Pancreas (tissue), 10 donors: ENCODE results near the gene DBNDD2. TPM values are rescaled to one million over a fixed set of nuclear protein-coding genes. Genes with fewer than 3 reads are reported as not detected.

Experiments used
- ATAC-seq, 4 donors: fragments of 200-7000 bp; cut with Tn5 transposase; one replicate each; pipeline versions ENCODE4 v1.8.0 to v1.9.1; 2020; ENCODE audit warnings: mild to moderate bottlenecking in 4 of 4, moderate library complexity in 4 of 4
- DNase-seq, 6 donors: peaks; one replicate each; pipeline ENCODE4 v3.0.0-alpha.2; 2020
- FAIRE-seq: peaks from 2 replicates; lab custom pipeline; 2012; peaks lifted over from hg19 to GRCh38; lab: Jason Lieb, UNC
- H3K27ac ChIP-seq, 4 donors: fragments of 200-600 bp; sonication (generic); 1 replicate in 3 of 4; 2 replicates in 1 of 4; pipeline versions ENCODE4 v1.5.0 to v1.8.0; 2020
- H3K27me3 ChIP-seq, 4 donors: fragments of 200-600 bp; one replicate each; pipeline ENCODE4 v1.8.0; 2021
- H3K36me3 ChIP-seq, 3 donors: fragments of 200-600 bp; sonication (generic) in 1 of 3; one replicate each; pipeline versions ENCODE4 v1.5.0 to v1.8.0; 2020 to 2021
- H3K4me1 ChIP-seq, 3 donors: fragments of 200-600 bp; one replicate each; pipeline ENCODE4 v1.8.0; 2021
- H3K4me3 ChIP-seq, 4 donors: fragments of 200-600 bp; sonication (generic) in 2 of 4; one replicate each; pipeline versions ENCODE4 v1.5.0 to v1.8.0; 2020 to 2021
- H3K9me3 ChIP-seq, 4 donors: fragments of 200-600 bp; one replicate each; pipeline ENCODE4 v1.8.0; 2021
- WGBS, 2 donors: extraction: QIAGEN DNeasy Blood & Tissue Kit; methylation state at CpG; one replicate each; pipeline ENCODE4 v1.1.7; 2013; 5-methylcytosine and 5-hydroxymethylcytosine counted together
- intact Hi-C, 3 donors: fragments of 100-400 bp; cut with DNase I; formaldehyde crosslinking; loops; one replicate each; pipeline versions ENCODE4 v1.11.1 to v1.14.2; 2022
- polyA plus RNA-seq, 2 donors: library from polyadenylated mRNA; stranded (reverse); fragments of 200-250 nt; gene quantifications; one replicate each; pipeline ENCODE4 v1.2.3, GENCODE V29; 2013
- total RNA-seq, 6 donors: library from RNA; stranded (reverse); fragmentation: NEBNext Ultra II Directional in 4 of 6; extraction: Animal tissue kit (Norgen Biotek cat#: 25700) in 4 of 6; gene quantifications; one replicate each; pipeline versions ENCODE4 v1.2.1 to v1.2.4, GENCODE V29; 2021 to 2023
- TF ChIP-seq, protein P1 (sequence below), 4 donors: fragments of 200-600 bp; sonication (generic) in 3 of 4; IDR thresholded peaks; one replicate each; pipeline versions ENCODE4 v1.5.0 to v1.8.0; 2021; ENCODE audit warnings: antibody characterized with exemption in 4 of 4
- donor health status: healthy with polysubstance abuse.
- donor health status: DM: no; HTN: no; CAD: no; lungs with moderate emphysema.
- donor health status: DM: no; HTN: no; CAD: no.
- donor health status: control.
- donor health status: control.
- donor health status: Bipolar disorder and iron deficiency.
- donor health status: DM: yes; HTN: yes; CAD: no.
- donor health status: DM: no; HTN: no; CAD: no.
- donor health status: DM: no; HTN: no; CAD: no.
- donor health status: DM: yes; HTN: yes; CAD: no.

The DBNDD2 gene
- total and polyA plus RNA-seq, 8 donors: 11.6 to 31.0 (median 18.5) TPM

- Histone ChIP-seq H3K27me3 (no peaks in the 10 kb centered on the region), H3K4me3 (no peak overlapping the region), H3K27ac (no peak overlapping the region), H3K9me3 (no peaks in the 10 kb centered on the region), H3K36me3 (no peaks in the 10 kb centered on the region), H3K4me1 (no peaks in the 10 kb centered on the region)
- WGBS, 2 donors: 94 to 95% methylated on average over 6 of the region's 6 CpGs
- DNase-seq (no peak), ATAC-seq (no peak), FAIRE-seq (no peak)
- intact Hi-C loops: no loop called here
- TF ChIP-seq, protein P1, sequence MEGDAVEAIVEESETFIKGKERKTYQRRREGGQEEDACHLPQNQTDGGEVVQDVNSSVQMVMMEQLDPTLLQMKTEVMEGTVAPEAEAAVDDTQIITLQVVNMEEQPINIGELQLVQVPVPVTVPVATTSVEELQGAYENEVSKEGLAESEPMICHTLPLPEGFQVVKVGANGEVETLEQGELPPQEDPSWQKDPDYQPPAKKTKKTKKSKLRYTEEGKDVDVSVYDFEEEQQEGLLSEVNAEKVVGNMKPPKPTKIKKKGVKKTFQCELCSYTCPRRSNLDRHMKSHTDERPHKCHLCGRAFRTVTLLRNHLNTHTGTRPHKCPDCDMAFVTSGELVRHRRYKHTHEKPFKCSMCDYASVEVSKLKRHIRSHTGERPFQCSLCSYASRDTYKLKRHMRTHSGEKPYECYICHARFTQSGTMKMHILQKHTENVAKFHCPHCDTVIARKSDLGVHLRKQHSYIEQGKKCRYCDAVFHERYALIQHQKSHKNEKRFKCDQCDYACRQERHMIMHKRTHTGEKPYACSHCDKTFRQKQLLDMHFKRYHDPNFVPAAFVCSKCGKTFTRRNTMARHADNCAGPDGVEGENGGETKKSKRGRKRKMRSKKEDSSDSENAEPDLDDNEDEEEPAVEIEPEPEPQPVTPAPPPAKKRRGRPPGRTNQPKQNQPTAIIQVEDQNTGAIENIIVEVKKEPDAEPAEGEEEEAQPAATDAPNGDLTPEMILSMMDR (IDR thresholded peaks at IDR 0.05): no peak
These were observed 7.6 kb upstream of the DBNDD2 start for GRCh38 chr20:45400346-45401031.

GRCh38 chr20:45402946-45403345 is 5.1 kb upstream of the DBNDD2 start:
- Histone ChIP-seq H3K36me3 (no peaks in the 10 kb centered on the region), H3K4me1 (peaks cover 0 to 3% (median 0%) of the 10 kb centered on the region in 3 donors), H3K27ac (no peak overlapping the region), H3K9me3 (no peaks in the 10 kb centered on the region), H3K4me3 (no peak overlapping the region), H3K27me3 (no peaks in the 10 kb centered on the region)
- DNase-seq (no peak), FAIRE-seq (no peak), ATAC-seq (no peak)
- intact Hi-C loops: no loop called here
- 96 to 100% methylated on average over 1 of the region's 1 CpG for WGBS, 2 donors
- TF ChIP-seq, protein P1 (IDR thresholded peaks at IDR 0.05): no peak

GRCh38 chr20:45404438-45404837 is 3.7 kb upstream of the DBNDD2 start:
- Histone ChIP-seq H3K27me3 (no peaks in the 10 kb centered on the region), H3K4me1 (peaks cover 0 to 3% (median 0%) of the 10 kb centered on the region in 3 donors), H3K36me3 (no peaks in the 10 kb centered on the region), H3K4me3 (no peak overlapping the region), H3K27ac (no peak overlapping the region), H3K9me3 (no peaks in the 10 kb centered on the region)
- ATAC-seq: no peak
- TF ChIP-seq, protein P1 (IDR thresholded peaks at IDR 0.05): no peak
- intact Hi-C loops: no loop called here
- WGBS, 2 donors: 76 to 91% methylated on average over 1 of the region's 1 CpG
- FAIRE-seq: no peak
- DNase-seq: no peak

GRCh38 chr20:45405571-45406259 is 2.4 kb upstream of the DBNDD2 start:
- WGBS, 2 donors: 4% methylated on average over 41 to 49 of the region's 49 CpGs
- FAIRE-seq: no peak
- H3K27ac ChIP-seq: peak overlapping the region; percentile 42 to 80 (median 60)
- peak in 3 of 6 donors; percentile 49 to 71 (median 70) for DNase-seq
- no peaks in the 10 kb centered on the region for H3K27me3 ChIP-seq
- peak overlapping the region; percentile 34 to 95 (median 72) for H3K4me3 ChIP-seq
- ATAC-seq: peak; percentile 35 to 45 (median 42)
- TF ChIP-seq, protein P1 (IDR thresholded peaks at IDR 0.05): no peak
- intact Hi-C loops: no loop called here
- peaks cover 0 to 6% (median 0%) of the 10 kb centered on the region in 3 donors for H3K36me3 ChIP-seq
- H3K4me1 ChIP-seq: peaks cover 0 to 3% (median 0%) of the 10 kb centered on the region in 3 donors
- H3K9me3 ChIP-seq: no peaks in the 10 kb centered on the region
